Neural progenitor cell (in vitro differentiated cells): Measurements from ENCODE around the gene ZFP1. TPM values are rescaled to one million over a fixed set of nuclear protein-coding genes. Genes with fewer than 3 reads are reported as not detected.

Experiments
- DNase-seq: peaks from one replicate; pipeline ENCODE4 v3.0.0-alpha.2; 2016; ENCODE audit warnings: low spot score
- H2AFZ ChIP-seq: fragments of 200-600 bp; sonication (generic); replicated peaks from 2 replicates; pipeline ENCODE4 v1.6.1; 2016; ENCODE audit warnings: antibody characterized with exemption
- H3F3A ChIP-seq: fragments of 200-600 bp; sonication (generic); 2 replicates; pipeline ENCODE4 v1.6.1; 2016; ENCODE audit warnings: antibody characterized with exemption, low read depth
- H3K27ac ChIP-seq: fragments of 200-600 bp; sonication (generic); 2 replicates; pipeline ENCODE4 v1.5.1; 2016; ENCODE audit warnings: mild to moderate bottlenecking
- H3K27me3 ChIP-seq: fragments of 200-600 bp; sonication (generic); 2 replicates; pipeline ENCODE4 v1.6.1; 2016; ENCODE audit warnings: mild to moderate bottlenecking, moderate library complexity
- H3K36me3 ChIP-seq: fragments of 200-600 bp; sonication (generic); 2 replicates; pipeline ENCODE4 v1.5.1; 2016
- H3K4me1 ChIP-seq: fragments of 200-600 bp; sonication (generic); 2 replicates; pipeline ENCODE4 v1.6.1; 2016; ENCODE audit warnings: mixed run types
- H3K4me2 ChIP-seq: fragments of 200-600 bp; sonication (generic); 2 replicates; pipeline ENCODE4 v1.6.1; 2016
- H3K4me3 ChIP-seq: fragments of 200-600 bp; sonication (generic); 2 replicates; pipeline ENCODE4 v1.5.1; 2016
- H3K79me2 ChIP-seq: fragments of 200-600 bp; sonication (generic); 2 replicates; pipeline ENCODE4 v1.6.1; 2016; ENCODE audit warnings: low read depth
- H3K9ac ChIP-seq: fragments of 200-600 bp; sonication (generic); 2 replicates; pipeline ENCODE4 v1.6.1; 2016
- H3K9me3 ChIP-seq: fragments of 200-600 bp; sonication (generic); 2 replicates; pipeline ENCODE4 v1.5.1; 2016; ENCODE audit warnings: low read depth
- H4K20me1 ChIP-seq: fragments of 200-600 bp; sonication (generic); 2 replicates; pipeline ENCODE4 v1.6.1; 2016; ENCODE audit warnings: low read depth
- H3K27ac Mint-ChIP-seq: 3 replicates; pipeline ENCODE4 v1.8.0; 2021; ENCODE audit warnings: mixed read lengths
- H3K27me3 Mint-ChIP-seq: 2 replicates; pipeline ENCODE4 v1.8.0; 2022; ENCODE audit warnings: low read depth, mild to moderate bottlenecking, inconsistent platforms, moderate library complexity, mixed read lengths; ENCODE audit not compliant: insufficient read depth
- H3K36me3 Mint-ChIP-seq: 3 replicates; pipeline ENCODE4 v1.8.0; 2021; ENCODE audit warnings: mixed read lengths
- H3K4me1 Mint-ChIP-seq: 3 replicates; pipeline ENCODE4 v1.8.0; 2021; ENCODE audit warnings: mixed read lengths
- H3K4me3 Mint-ChIP-seq: 3 replicates; pipeline ENCODE4 v1.8.0; 2021; ENCODE audit warnings: mild to moderate bottlenecking, moderate library complexity, mixed read lengths
- H3K9me3 Mint-ChIP-seq: 3 replicates; pipeline ENCODE4 v1.8.0; 2020; ENCODE audit warnings: mixed read lengths
- CTCF ChIP-seq: fragments of 200-600 bp; sonication (generic); IDR thresholded peaks from 2 replicates; pipeline ENCODE4 v1.5.1; 2017; ENCODE audit warnings: antibody characterized with exemption, mild to moderate bottlenecking
- EZH2 ChIP-seq: fragments of 200-600 bp; sonication (generic); IDR thresholded peaks from 2 replicates; pipeline ENCODE4 v1.6.1; 2017; ENCODE audit warnings: antibody characterized with exemption, mild to moderate bottlenecking, moderate library complexity
- EZH2phosphoT487 ChIP-seq: fragments of 200-600 bp; sonication (generic); IDR thresholded peaks from 2 replicates; pipeline ENCODE4 v1.6.1; 2017; ENCODE audit warnings: antibody characterized with exemption
- total RNA-seq: library from RNA; depleted of rRNA; stranded (reverse); fragments of >200 nt; gene quantifications from 2 replicates; pipeline ENCODE4 v1.2.3, GENCODE V29; 2015; ENCODE audit warnings: low replicate concordance

ZFP1 gene
- total RNA-seq, 1 donor from 2014 or later, result 35.4 TPM

GRCh38 chr16:75111961-75112733 is 36.2 kb upstream of the ZFP1 start:
- no peak overlapping the region for H3K27ac ChIP-seq
- H3K27me3 ChIP-seq, result no peaks in the 10 kb centered on the region
- no peaks in the 10 kb centered on the region for H3K36me3 Mint-ChIP-seq
- peaks cover 43% of the 10 kb centered on the region for H3K4me1 Mint-ChIP-seq
- H3K9me3 Mint-ChIP-seq, result no peaks in the 10 kb centered on the region
- DNase-seq, result no peak
- no peak overlapping the region for H3K4me2 ChIP-seq
- no peak overlapping the region for H3K4me3 Mint-ChIP-seq
- H3K9me3 ChIP-seq, result no peaks in the 10 kb centered on the region
- peaks cover 36% of the 10 kb centered on the region for H3F3A ChIP-seq
- peaks cover 20% of the 10 kb centered on the region for H3K4me1 ChIP-seq
- peaks cover 5% of the 10 kb centered on the region for H3K27me3 Mint-ChIP-seq
- peak overlapping the region; percentile 53 for H3K27ac Mint-ChIP-seq
- no peak overlapping the region for H3K4me3 ChIP-seq
- no peaks in the 10 kb centered on the region for H3K36me3 ChIP-seq
- H3K9ac ChIP-seq, result no peak overlapping the region
- no peak overlapping the region for H2AFZ ChIP-seq
- peaks cover 22% of the 10 kb centered on the region for H4K20me1 ChIP-seq
- no peaks in the 10 kb centered on the region for H3K79me2 ChIP-seq
- TF ChIP-seq CTCF (no peak), EZH2 (no peak), EZH2phosphoT487 (no peak)

GRCh38 chr16:75112734-75113491 is 35.4 kb upstream of the ZFP1 start:
- no peak for TF ChIP-seq EZH2phosphoT487
- TF ChIP-seq CTCF, result no peak
- TF ChIP-seq EZH2, result no peak
- Mint-ChIP-seq H3K4me3 (peak overlapping the region; percentile 31), H3K36me3 (no peaks in the 10 kb centered on the region), H3K4me1 (peaks cover 41% of the 10 kb centered on the region), H3K9me3 (no peaks in the 10 kb centered on the region), H3K27ac (peak overlapping the region; percentile 84), H3K27me3 (peaks cover 5% of the 10 kb centered on the region)
- DNase-seq, result no peak
- Histone ChIP-seq H3K36me3 (no peaks in the 10 kb centered on the region), H2AFZ (no peak overlapping the region), H3K9me3 (no peaks in the 10 kb centered on the region), H3K27me3 (no peaks in the 10 kb centered on the region), H4K20me1 (peaks cover 22% of the 10 kb centered on the region), H3K79me2 (no peaks in the 10 kb centered on the region), H3K9ac (no peak overlapping the region), H3F3A (peaks cover 37% of the 10 kb centered on the region), H3K27ac (no peak overlapping the region), H3K4me2 (no peak overlapping the region), H3K4me1 (peaks cover 20% of the 10 kb centered on the region), H3K4me3 (no peak overlapping the region)

- Histone ChIP-seq H3K79me2 (no peaks in the 10 kb centered on the region), H3K36me3 (no peaks in the 10 kb centered on the region), H3K9me3 (no peaks in the 10 kb centered on the region), H4K20me1 (peaks cover 19% of the 10 kb centered on the region), H3K27ac (no peak overlapping the region), H3K27me3 (no peaks in the 10 kb centered on the region), H3K4me1 (peaks cover 18% of the 10 kb centered on the region), H3K9ac (no peak overlapping the region), H3K4me3 (no peak overlapping the region), H3K4me2 (no peak overlapping the region), H2AFZ (no peak overlapping the region), H3F3A (peaks cover 37% of the 10 kb centered on the region)
- Mint-ChIP-seq H3K4me3 (no peak overlapping the region), H3K9me3 (no peaks in the 10 kb centered on the region), H3K4me1 (peaks cover 41% of the 10 kb centered on the region), H3K36me3 (no peaks in the 10 kb centered on the region), H3K27me3 (peaks cover 5% of the 10 kb centered on the region), H3K27ac (no peak overlapping the region)
- DNase-seq, result no peak
- no peak for TF ChIP-seq EZH2
Measured at GRCh38 chr16:75113541-75114121, 34.7 kb upstream of the ZFP1 start.
